GM19193 (cell line): ENCODE data around the gene DGUOK.

Experiments
- POLR2A ChIP-seq: IDR thresholded peaks from 4 replicates; pipeline ENCODE4 v1.6.1; 2011; ENCODE audit not compliant: insufficient read depth, insufficient read length; ENCODE audit errors: extremely low read depth

The DGUOK gene

DNA sequence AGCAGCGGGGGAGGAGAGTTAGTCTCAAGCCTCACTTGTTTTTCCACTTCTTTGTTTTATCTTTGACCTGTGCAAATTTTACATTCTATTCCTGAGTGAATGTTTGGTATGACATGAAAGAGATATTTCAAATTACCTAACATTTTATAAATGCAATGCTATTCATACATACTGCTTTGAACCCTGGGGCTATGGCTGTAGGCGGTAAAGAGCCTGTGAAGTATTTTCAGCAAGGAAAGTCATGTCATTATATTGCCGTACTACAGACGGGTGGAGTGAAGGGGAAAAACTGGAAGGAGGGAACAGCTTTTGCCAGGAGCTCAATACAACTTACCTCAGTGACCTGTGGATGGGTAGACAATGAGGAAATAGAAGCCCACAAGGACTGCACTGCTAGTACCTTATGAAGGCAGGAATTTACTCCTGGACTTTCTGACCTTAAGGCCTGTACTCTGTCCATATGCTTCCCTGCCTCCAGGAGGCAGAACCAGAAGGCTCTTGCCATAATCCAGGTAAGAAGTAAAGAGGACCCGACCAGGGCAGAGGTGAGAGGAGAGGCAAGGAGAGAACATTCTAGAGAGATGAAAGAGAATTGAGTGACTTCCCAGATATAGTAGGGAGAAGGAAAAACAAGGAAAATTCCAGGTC lies 29.7 kb downstream of the DGUOK start:
- TF ChIP-seq POLR2A, result no peak

DNA sequence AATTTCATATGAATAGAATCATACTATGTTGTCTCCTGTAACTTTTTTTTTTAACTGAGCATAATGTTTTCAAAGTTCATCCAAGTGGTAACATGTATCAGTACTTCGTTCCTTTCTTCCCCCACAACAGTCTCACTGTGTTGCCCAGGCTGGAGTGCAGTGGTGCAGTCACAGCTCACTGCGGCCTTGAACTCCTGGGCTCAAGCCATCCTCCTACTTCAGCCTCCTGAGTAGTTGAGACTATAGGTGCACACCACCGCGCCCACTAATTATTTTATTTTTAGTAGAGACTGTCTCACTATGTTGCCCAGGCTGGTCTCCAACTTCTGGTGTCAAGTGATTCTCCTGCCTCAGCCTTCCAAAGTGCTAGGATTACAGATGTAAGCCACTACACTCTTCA lies 34.6 kb downstream of the DGUOK start:
- no peak for TF ChIP-seq POLR2A

DNA sequence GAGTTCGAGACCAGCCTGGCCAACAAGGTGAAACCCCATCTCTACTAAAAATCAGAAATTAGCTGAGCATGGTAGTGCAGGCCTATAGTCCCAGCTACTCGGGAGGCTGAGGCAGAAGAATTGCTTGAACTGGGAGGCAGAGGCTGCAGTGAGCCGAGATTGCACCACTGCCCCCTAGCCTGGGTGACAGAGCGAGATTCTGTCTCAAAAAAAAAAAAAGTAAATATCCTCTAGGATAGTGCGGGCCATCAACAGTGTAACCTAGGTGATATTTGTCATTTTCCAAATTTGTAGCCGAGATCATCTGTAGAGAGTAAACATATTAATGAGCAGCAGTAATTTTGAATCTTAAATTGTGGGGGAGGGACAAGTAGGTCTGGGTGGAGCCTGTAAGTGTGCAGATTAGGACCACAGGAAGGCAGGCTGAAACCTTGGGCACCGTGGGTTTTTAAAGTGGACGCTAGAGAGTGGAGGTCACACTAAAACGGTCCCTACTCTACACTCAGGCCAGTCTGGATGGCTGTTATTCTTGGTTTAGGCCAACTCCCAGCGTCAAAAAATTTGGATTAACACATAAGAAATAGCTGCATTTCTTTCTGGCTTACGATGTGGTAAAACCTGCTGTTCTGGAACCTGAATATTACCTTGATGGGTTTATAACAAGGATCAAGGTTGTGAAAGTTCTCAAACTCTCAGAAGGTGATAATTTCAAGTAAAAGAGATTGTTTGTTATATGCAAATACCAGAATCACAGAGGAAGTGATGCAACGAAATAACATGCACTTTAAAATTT lies 35.3 kb downstream of the DGUOK start:
- no peak for TF ChIP-seq POLR2A

DNA sequence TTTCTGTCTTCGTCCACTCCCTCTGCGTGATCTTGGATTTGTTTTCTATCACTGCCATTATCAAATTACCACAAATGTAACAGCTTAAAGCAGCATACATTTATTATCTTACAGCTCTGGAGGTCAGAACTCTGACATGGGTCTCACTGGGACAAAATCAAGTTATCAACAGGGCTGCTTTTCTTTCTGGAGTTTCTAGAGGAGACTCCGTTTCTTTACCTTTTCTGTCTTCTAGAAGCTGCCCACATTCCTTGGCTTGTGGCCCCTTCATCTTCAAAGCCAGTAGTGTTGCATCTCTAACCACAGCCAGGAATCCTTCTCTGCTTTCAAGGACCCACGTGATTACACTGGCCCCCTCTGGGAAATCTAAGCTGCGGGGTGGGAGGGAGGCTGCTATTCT lies 36.1 kb downstream of the DGUOK start:
- TF ChIP-seq POLR2A, result no peak

DNA sequence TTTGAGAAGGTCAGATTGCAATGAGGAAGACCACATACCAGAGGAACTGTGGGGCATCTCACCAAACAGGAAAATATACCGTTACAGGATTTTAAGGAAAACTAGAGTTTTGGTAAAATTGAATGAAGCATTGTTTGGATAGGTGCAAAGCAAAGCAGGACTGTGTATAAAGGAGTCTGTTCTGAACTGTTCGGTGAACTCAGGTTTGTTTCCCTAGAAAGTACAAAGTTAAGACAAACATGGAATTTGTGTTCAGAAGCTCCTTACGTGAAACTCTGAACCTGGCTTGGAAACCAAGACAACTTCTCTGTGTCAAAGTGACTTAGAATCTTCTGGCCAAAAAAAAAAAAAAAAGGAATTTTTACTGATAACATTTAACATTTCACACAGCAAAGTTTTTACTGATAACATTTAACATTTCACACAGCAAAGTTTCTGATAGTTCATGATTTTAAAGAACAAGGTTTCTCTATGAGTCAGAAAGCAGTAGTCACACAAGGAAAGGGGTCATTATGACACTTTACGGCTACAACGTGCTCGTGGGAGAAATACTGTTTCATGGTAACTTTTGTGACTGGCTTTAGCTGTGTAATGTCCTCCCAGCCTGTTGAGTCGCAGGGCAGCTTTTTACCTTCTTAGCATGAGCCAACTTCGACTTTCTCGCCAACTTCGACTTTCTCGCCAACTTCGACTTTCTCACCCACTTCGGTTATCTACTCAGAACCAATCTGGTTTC lies 36.9 kb downstream of the DGUOK start:
- TF ChIP-seq POLR2A, result no peak

DNA sequence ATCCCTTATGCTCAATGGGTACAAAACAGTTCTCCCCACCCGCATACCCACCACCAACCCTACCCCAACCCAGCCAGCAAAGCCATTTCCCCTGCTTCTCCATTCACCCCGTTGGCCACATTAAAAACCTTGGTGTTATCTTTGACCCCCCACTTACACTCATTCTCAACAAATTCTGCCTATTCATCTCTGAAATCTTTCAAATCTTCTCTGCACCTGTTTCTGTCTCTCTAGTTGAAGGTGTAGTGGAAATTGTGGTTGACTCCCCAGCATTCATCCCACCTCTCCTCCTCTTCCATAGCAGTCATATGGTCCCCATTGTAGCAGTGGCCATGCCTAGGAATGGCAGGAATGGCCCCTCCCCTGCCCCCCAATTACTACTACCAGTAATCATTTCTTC lies 37.5 kb downstream of the DGUOK start:
- no peak for TF ChIP-seq POLR2A

DNA sequence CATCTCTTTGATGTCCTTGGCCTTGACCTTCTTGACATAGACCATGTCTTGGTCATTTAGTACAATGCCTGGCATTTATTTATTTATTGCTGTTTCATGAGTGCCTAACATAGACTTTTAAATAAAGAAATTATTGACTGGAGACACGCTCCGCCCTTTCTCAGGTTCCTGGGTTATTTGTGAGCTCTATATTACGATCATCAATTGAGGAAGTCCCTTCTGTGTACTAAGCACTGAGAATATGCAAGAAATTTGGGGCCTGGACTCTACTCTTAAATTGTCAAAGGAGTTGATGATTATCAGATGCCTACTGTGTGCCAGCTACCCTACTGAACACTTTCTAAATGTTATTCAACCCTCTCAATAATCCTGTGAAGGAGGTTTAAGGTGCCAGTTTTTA lies 38.4 kb downstream of the DGUOK start:
- no peak for TF ChIP-seq POLR2A

DNA sequence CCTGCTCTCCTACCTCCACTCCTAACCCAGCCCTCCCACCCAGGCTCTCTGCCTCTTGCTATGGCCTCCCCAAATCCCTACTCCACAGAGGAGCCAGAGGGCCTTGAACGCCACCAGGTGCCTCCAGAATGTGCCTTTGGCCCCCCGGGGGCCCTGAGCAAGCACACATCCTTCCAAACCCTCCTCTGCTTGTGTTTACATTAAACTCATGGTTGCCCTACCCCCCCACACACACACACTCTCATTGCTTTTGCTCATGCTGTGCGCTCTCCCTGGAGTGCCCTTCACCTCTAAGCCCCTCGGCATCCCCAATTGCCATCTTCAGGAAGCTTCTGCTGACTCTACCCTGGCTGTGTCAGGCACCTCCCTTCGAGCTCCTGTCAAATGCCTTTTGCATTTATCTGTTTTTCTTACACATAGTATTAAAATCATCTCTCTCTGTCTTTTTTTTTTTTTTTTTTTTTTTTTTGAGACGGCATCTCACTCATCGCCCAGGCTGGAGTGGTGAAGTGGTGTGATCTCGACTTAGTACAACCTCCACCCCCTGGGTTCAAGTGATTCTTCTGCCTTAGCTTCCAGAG lies 41.8 kb downstream of the DGUOK start:
- TF ChIP-seq POLR2A, result no peak

DNA sequence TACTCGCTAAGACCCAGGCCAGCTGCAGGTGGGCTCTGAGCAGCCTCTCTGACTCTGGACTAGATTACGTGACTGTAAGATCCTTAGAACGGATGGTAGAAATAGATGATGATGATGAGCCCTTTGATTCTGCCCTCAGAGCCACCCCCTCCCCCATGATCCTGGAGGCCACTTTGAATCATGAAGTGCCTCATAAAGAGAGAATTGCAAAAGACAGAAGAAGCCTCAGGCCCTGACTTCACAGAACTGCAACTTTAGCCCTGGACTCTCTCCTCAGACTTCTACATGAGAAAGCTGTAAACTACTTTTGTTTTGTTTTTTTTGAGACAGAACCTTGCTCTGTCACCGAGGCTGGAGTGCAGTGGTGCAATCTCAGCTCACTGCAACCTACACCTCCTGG lies 42.7 kb downstream of the DGUOK start:
- no peak for TF ChIP-seq POLR2A

DNA sequence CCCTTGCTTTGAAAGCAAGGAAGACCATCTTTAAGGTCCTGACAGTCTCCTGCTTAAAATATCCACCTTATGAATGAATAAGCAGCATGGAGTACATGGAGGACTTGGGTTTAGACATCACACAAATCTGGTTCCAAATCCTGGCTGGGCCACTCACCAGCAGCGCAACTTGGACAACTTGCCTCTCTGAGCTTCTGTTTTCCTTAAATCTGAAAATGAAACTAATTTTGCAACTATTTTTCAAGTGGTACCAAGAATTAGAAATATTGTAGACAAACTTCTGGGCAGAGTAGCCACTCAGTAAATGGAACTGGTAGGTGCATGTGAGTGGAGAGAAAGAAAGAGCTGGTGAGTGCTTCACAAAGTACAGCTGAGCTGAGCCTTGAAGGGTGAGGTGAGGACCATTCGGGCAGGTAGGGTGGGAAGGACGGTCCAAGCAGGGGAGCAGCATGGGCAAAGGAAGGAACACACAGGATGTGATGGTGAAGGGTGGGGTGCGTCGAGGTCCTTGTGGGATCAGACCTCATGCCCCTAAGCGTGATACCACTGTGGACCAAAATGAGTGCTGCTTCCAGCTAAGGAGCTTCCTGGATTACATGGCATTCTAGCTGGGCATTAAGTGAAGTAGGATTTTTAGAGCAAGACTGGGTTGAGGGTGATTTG lies 43.6 kb downstream of the DGUOK start:
- no peak for TF ChIP-seq POLR2A

DNA sequence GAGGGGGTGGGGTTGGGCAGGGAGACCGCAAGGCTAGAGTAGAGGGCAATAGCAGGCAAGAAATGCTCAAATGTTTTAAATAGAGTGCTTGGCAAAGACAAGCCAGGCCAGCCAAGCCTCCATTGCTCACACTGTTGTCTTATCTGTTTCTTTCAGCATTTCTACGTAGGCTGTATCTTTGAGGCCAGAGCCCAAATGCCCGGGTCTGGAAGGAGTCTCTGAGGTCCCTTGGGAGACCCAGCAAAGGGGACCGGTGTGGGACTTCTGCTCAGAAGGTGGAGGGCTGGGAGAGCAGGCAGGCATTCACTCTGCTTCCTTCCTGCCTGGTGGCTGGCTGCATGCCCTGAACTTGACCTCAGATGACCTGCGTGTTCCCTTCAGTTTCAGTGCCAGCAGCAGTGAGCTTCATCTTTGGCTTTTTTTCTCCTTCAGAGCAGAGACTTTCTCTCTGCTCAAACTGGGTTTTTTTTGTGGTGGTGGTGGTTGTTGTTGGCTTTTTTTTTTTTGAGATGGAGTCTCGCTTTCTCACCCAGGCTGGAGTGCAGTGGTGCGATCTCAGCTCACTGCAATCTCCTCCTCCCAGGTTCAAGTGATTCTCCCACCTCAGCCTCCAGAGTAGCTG lies 44.3 kb downstream of the DGUOK start:
- TF ChIP-seq POLR2A, result peak; percentile 29

DNA sequence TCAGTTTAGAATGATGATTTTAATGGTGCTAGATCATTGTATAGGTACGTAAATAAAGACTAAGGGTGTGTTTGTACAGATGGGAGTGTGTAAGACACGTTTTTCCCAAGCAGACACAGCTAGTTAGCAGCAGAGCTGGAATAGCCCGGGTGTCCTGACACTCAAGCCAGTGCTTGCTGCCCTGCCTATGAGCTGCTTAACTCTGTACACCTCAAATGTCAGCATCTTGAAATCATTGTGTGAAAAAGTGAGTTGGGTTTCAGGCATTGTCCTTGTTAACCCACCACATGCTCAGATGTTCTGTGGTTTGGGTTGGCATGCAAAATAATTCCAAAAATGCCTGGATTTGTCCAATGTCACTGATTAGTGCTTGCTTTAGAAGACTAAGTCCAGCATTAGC lies 45.0 kb downstream of the DGUOK start:
- no peak for TF ChIP-seq POLR2A

DNA sequence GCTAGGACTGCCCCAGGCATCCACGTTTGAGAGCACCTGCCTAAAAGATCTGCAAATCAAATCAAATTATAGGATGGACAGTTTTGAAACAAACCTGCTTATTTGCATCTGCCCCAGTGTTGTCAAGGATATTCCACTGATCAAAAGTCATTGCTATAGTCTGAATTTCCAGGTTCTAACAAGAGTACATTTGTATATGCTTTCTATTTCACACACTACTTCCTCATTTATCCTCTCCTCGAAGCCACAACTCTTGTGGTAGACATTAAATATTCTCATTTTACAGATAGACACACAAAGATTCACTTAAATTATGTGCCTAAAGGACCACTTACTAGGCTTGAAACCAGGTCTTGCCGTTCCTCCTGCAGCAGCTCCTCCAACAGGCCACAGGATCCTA lies 46.2 kb downstream of the DGUOK start:
- TF ChIP-seq POLR2A, result no peak

DNA sequence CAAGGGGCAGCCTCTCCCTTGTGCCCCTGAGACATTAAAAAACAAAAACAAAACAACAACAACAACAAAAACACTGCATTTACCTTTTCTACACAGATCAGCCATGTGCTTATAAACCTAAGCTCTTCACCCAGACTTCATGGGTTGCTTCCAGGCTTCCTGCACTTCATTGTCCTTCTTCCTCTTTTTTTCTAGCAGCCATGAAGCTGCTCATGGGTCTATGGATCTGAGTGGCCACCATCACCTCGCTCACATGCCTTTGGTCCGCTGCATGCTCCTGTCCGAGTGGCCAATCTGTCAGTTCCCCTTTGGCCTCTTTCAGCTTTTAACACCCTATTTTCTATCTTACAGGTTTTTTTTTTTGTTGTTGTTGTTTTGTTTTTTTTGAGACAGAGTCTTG lies 49.1 kb downstream of the DGUOK start:
- TF ChIP-seq POLR2A, result no peak
